ENCODE data around the gene HPS1. TPM values are rescaled to one million over a fixed set of nuclear protein-coding genes. Genes with fewer than 3 reads are reported as not detected.

The HPS1 gene
- total RNA-seq, 1 experiment from 2014 or later, result 41.8 TPM

GRCh38 chr10:98373260-98374040, 73.3 kb downstream of the HPS1 start:
- no peak for DNase-seq
- Histone ChIP-seq H3K4me3 (no peak overlapping the region), H3K27me3 (no peaks in the 10 kb centered on the region), H3K9me3 (peaks cover 2% of the 10 kb centered on the region; the same call in 1 of the 2 replicates), H3K36me3 (no peaks in the 10 kb centered on the region)

GRCh38 chr10:98370831-98371820, 75.6 kb downstream of the HPS1 start:
- DNase-seq, result no peak
- Histone ChIP-seq H3K36me3 (no peaks in the 10 kb centered on the region), H3K9me3 (no peaks in the 10 kb centered on the region), H3K27me3 (no peaks in the 10 kb centered on the region), H3K4me3 (no peak overlapping the region)

- no peaks in the 10 kb centered on the region for H3K27me3 ChIP-seq
- no peaks in the 10 kb centered on the region for H3K36me3 ChIP-seq
- H3K4me3 ChIP-seq, result no peak overlapping the region
- no peak for DNase-seq
- no peaks in the 10 kb centered on the region for H3K9me3 ChIP-seq
Measured at GRCh38 chr10:98369801-98370200, 76.9 kb downstream of the HPS1 start.

GRCh38 chr10:98368644-98369043, 78.1 kb downstream of the HPS1 start:
- H3K9me3 ChIP-seq, result no peaks in the 10 kb centered on the region
- no peaks in the 10 kb centered on the region for H3K27me3 ChIP-seq
- no peak overlapping the region for H3K4me3 ChIP-seq
- no peaks in the 10 kb centered on the region for H3K36me3 ChIP-seq
- no peak for DNase-seq

GRCh38 chr10:98367604-98368451, 78.9 kb downstream of the HPS1 start:
- H3K4me3 ChIP-seq, result no peak overlapping the region
- DNase-seq, result peak; percentile 6
- H3K9me3 ChIP-seq, result no peaks in the 10 kb centered on the region
- H3K36me3 ChIP-seq, result no peaks in the 10 kb centered on the region
- no peaks in the 10 kb centered on the region for H3K27me3 ChIP-seq

Other genes starting within 250 kb of the HPS1 start
- not detected in 2 replicates for gene LOXL4, start 178.7 kb downstream of the HPS1 start, total RNA-seq (2014; rRNA removed; shearing (Covaris generic); ENCODE audit: low replicate concordance)
- 1.6 and 1.8 TPM in 2 replicates for gene PYROXD2, start 31.8 kb downstream of the HPS1 start, total RNA-seq (2014; rRNA removed; shearing (Covaris generic); ENCODE audit: low replicate concordance)